Esophagus mucosa (tissue), 1 donor: ENCODE results near the gene KCNJ15. TPM values are rescaled to one million over a fixed set of nuclear protein-coding genes. Genes with fewer than 3 reads are reported as not detected.

Experiments
- ATAC-seq: fragments of 200-7000 bp; cut with Tn5 transposase; one replicate; pipeline ENCODE4 v1.9.1; 2020
- total RNA-seq: library from RNA; stranded (reverse); gene quantifications from one replicate; pipeline ENCODE4 v1.2.4, GENCODE V29; 2023
- donor health status: DM: yes; HTN: yes; CAD: no.

KCNJ15 gene
- total RNA-seq, 1 donor from 2014 or later, result 15.5 TPM

- no peak for ATAC-seq
These were observed 12.2 kb downstream of the KCNJ15 start for GRCh38 chr21:38268864-38269575.

- no peak for ATAC-seq
These were observed 12.8 kb downstream of the KCNJ15 start for GRCh38 chr21:38269576-38269936.

- peak; percentile 46 for ATAC-seq
These were observed 15.4 kb downstream of the KCNJ15 start for GRCh38 chr21:38272215-38272614.

GRCh38 chr21:38273745-38274542 is 17.2 kb downstream of the KCNJ15 start:
- ATAC-seq, result no peak

- ATAC-seq, result peak; percentile 93
These were observed 20.8 kb downstream of the KCNJ15 start for GRCh38 chr21:38277501-38278131.

GRCh38 chr21:38280454-38280853 is 23.7 kb downstream of the KCNJ15 start:
- ATAC-seq, result peak; percentile 35

GRCh38 chr21:38280867-38281266 is 24.1 kb downstream of the KCNJ15 start:
- ATAC-seq, result no peak

GRCh38 chr21:38282921-38283320 is 26.1 kb downstream of the KCNJ15 start:
- no peak for ATAC-seq

GRCh38 chr21:38284216-38284615 is 27.4 kb downstream of the KCNJ15 start:
- ATAC-seq, result no peak

GRCh38 chr21:38286739-38287471 is 30.1 kb downstream of the KCNJ15 start:
- ATAC-seq, result no peak

GRCh38 chr21:38287476-38287875 is 30.7 kb downstream of the KCNJ15 start:
- no peak for ATAC-seq

- ATAC-seq, result peak; percentile 78
These were observed 33.1 kb downstream of the KCNJ15 start for GRCh38 chr21:38289705-38290485.

GRCh38 chr21:38290809-38291208 is 34.0 kb downstream of the KCNJ15 start:
- ATAC-seq, result no peak

- peak; percentile 35 for ATAC-seq
These were observed 35.1 kb downstream of the KCNJ15 start for GRCh38 chr21:38291874-38292273.

- ATAC-seq, result peak; percentile 66
These were observed 36.3 kb downstream of the KCNJ15 start for GRCh38 chr21:38293113-38293512.

GRCh38 chr21:38293765-38294164 is 37.0 kb downstream of the KCNJ15 start:
- ATAC-seq, result no peak

GRCh38 chr21:38294609-38295008 is 37.8 kb downstream of the KCNJ15 start:
- ATAC-seq, result no peak

- no peak for ATAC-seq
These were observed 39.4 kb downstream of the KCNJ15 start for GRCh38 chr21:38295997-38296764.

GRCh38 chr21:38297194-38297631 is 40.4 kb downstream of the KCNJ15 start:
- peak; percentile 33 for ATAC-seq

- ATAC-seq, result no peak
These were observed 41.1 kb downstream of the KCNJ15 start for GRCh38 chr21:38297871-38298270.

- ATAC-seq, result no peak
These were observed 42.0 kb downstream of the KCNJ15 start for GRCh38 chr21:38298832-38299231.
